GM20000 (cell line): ENCODE measurements around the gene DPP10.
"Not testable (repeated sequence)": the region's sequence is repeated elsewhere in the genome, so short reads cannot be mapped to it uniquely, and the experiment has no call there.

Experiments used
- DNase-seq: peaks from one replicate; pipeline ENCODE4 v3.0.0; 2012; ENCODE audit warnings: low spot score
- CTCF ChIP-seq: IDR thresholded peaks from 2 replicates; pipeline ENCODE4 v1.5.1; 2012; ENCODE audit warnings: mild to moderate bottlenecking, control low read depth; ENCODE audit errors: extremely low read depth, missing control alignments

Gene DPP10

GRCh38 chr2:114507744-114508143, 65.3 kb downstream of the DPP10 start:
- no peak for DNase-seq

GRCh38 chr2:114515882-114516281, 73.4 kb downstream of the DPP10 start:
- no peak for DNase-seq
- TF ChIP-seq CTCF: no peak

More at GRCh38 chr2:114507744-114508143, 65.3 kb downstream of the DPP10 start:
- TF ChIP-seq CTCF: no peak

GRCh38 chr2:114517580-114517979, 75.1 kb downstream of the DPP10 start:
- no peak for TF ChIP-seq CTCF
- DNase-seq: no peak

GRCh38 chr2:114518738-114519137, 76.3 kb downstream of the DPP10 start:
- DNase-seq: no peak
- no peak for TF ChIP-seq CTCF

- DNase-seq: not testable (repeated sequence)
These were observed 80.2 kb downstream of the DPP10 start for GRCh38 chr2:114522612-114523011.

- no peak for DNase-seq
- TF ChIP-seq CTCF: no peak
These were observed 83.5 kb downstream of the DPP10 start for GRCh38 chr2:114525955-114526354.

- no peak for TF ChIP-seq CTCF
- DNase-seq: no peak
These were observed 84.4 kb downstream of the DPP10 start for GRCh38 chr2:114526841-114527240.

- no peak for TF ChIP-seq CTCF
- no peak for DNase-seq
These were observed 85.0 kb downstream of the DPP10 start for GRCh38 chr2:114527330-114527983.
